C4-2B (cell line): ENCODE measurements around the gene MTMR8.

ENCODE experiments used
- CTCF ChIP-seq: fragments of 450-650 bp; conservative IDR thresholded peaks from 2 replicates; pipeline ENCODE4 v1.5.1; 2017; ENCODE audit warnings: mild to moderate bottlenecking
- ZFX ChIP-seq: fragments of 450-650 bp; IDR thresholded peaks from 2 replicates; pipeline ENCODE4 v1.6.1; 2017

GRCh38 chrX:64379924-64380323 is 15.3 kb downstream of the MTMR8 start:
- no peak for TF ChIP-seq CTCF
- no peak for TF ChIP-seq ZFX
